Measurements from ENCODE around the gene CDC42BPB. TPM values are rescaled to one million over a fixed set of nuclear protein-coding genes. Genes with fewer than 3 reads are reported as not detected.

CDC42BPB gene
- total RNA-seq, 1 experiment from 2014 or later, result 103 TPM

DNA sequence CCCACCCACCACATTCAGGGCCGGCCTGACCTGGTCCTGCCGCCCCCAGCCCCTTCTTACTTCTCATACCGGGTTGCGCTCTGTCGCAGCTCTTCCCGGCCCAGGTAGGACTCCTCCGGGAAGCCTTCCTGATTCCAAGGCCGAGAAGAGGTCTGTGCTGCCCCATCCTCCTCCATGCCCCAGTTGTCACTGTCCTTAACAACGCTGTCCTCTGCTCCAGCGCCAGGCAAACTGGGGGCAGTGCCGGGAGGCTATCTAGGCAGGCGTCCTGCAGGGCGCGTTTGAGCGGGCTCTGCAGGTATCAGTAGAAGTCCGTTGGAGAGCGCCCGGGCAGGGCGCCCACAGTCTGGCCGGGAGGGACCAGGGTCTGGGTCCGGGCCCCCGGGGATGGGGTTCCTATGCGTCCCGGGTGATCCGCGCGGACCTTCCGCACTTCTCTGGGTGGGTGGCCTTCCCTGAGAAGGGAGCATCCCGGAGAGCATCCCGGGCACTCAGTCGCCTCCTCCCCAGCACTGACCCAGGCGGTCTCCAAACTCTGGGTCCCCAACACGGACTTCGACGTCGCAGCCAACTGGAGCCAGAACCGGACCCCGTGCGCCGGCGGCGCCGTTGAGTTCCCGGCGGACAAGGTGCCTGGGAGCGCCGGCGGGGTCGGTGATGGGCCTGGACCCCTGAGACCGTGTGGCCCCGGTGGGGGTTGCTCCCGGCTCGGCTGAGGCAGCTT lies 134.0 kb downstream of the CDC42BPB start:
- no CpG with 5 or more reads among the region's 53 CpGs for WGBS (ENCODE audit: extremely low coverage, insufficient read length, low lambda C conversion rate)
- Mint-ChIP-seq H3K36me3 (ENCODE audit: insufficient read depth in 1 of 3, low read depth in 3 of 3) (no peaks in the 10 kb centered on the region), H3K27ac (no peak overlapping the region)

More for the DNA sequence above, 134.0 kb downstream of the CDC42BPB start:
- Histone ChIP-seq H3K4me1 (ENCODE audit: insufficient read depth, low read length) (no peaks in the 10 kb centered on the region), H3K9ac (ENCODE audit: extremely low read depth, insufficient read length, low read length) (no peak overlapping the region), H4K8ac (replicated peaks; ENCODE audit: insufficient read length, low read depth, low read length) (no peak overlapping the region), H4K5ac (ENCODE audit: insufficient read length, low read depth, low read length) (no peak overlapping the region), H3K4me2 (ENCODE audit: insufficient read depth, insufficient read length, low read length) (peak overlapping the region; percentile 70), H2AK5ac (ENCODE audit: insufficient read length, low read length) (no peak overlapping the region), H3K56ac (ENCODE audit: insufficient read length, low read depth, low read length) (no peak overlapping the region), H3T11ph (ENCODE audit: low read length) (no peak overlapping the region), H3K9me3 (ENCODE audit: control insufficient read depth, low read depth, low read length) (no peaks in the 10 kb centered on the region), H3K79me2 (ENCODE audit: insufficient read depth, low read length) (no peaks in the 10 kb centered on the region), H4K91ac (ENCODE audit: insufficient read length, low read depth, low read length) (no peak overlapping the region), H3K23me2 (ENCODE audit: insufficient read length, low read depth, low read length, poor library complexity, severe bottlenecking) (peaks cover 10% of the 10 kb centered on the region), H3K27ac (ENCODE audit: insufficient read length, low read depth, low read length) (no peak overlapping the region), H3K18ac (ENCODE audit: insufficient read length, low read depth, low read length) (no peak overlapping the region), H4K20me1 (ENCODE audit: control insufficient read depth, insufficient read depth, insufficient read length) (no peaks in the 10 kb centered on the region), H3K23ac (ENCODE audit: insufficient read length, low read depth, low read length) (no peak overlapping the region), H3K79me1 (ENCODE audit: insufficient read depth, low read depth, low read length, poor library complexity, severe bottlenecking) (no peaks in the 10 kb centered on the region), H3K14ac (ENCODE audit: insufficient read depth, low read length) (no peak overlapping the region; the same call in 1 of the 2 replicates), H2BK120ac (ENCODE audit: low read depth, low read length, poor library complexity, severe bottlenecking) (no peak overlapping the region), H2BK5ac (ENCODE audit: insufficient read length, low read length) (no peak overlapping the region), H2BK20ac (ENCODE audit: low read depth, low read length, poor library complexity, severe bottlenecking) (no peak overlapping the region), H3K4ac (ENCODE audit: low read depth, low read length) (no peak overlapping the region), H2AFZ (ENCODE audit: low read length) (no peak overlapping the region), H3K27me3 (ENCODE audit: insufficient read depth, low read length) (peaks cover 23% of the 10 kb centered on the region), H2BK12ac (ENCODE audit: insufficient read length, low read depth, low read length) (no peak overlapping the region), H2BK15ac (ENCODE audit: low read depth, low read length) (no peak overlapping the region)
- H3K4me3 Mint-ChIP-seq, result no peak overlapping the region
- DNase-seq, result no peak
- peaks cover 13 to 19% of the 10 kb centered on the region in 2 experiments for H3K4me1 Mint-ChIP-seq
- H3K9me3 Mint-ChIP-seq, result no peaks in the 10 kb centered on the region; a peak in 1 of 5 replicates
- TF ChIP-seq, protein P1, sequence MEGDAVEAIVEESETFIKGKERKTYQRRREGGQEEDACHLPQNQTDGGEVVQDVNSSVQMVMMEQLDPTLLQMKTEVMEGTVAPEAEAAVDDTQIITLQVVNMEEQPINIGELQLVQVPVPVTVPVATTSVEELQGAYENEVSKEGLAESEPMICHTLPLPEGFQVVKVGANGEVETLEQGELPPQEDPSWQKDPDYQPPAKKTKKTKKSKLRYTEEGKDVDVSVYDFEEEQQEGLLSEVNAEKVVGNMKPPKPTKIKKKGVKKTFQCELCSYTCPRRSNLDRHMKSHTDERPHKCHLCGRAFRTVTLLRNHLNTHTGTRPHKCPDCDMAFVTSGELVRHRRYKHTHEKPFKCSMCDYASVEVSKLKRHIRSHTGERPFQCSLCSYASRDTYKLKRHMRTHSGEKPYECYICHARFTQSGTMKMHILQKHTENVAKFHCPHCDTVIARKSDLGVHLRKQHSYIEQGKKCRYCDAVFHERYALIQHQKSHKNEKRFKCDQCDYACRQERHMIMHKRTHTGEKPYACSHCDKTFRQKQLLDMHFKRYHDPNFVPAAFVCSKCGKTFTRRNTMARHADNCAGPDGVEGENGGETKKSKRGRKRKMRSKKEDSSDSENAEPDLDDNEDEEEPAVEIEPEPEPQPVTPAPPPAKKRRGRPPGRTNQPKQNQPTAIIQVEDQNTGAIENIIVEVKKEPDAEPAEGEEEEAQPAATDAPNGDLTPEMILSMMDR (conservative IDR thresholded peaks at IDR 0.05), result no peak
- peaks cover 28% of the 10 kb centered on the region for H3K27me3 Mint-ChIP-seq (ENCODE audit: low read depth)

All from H9 (cell line).